Measurements from ENCODE around the gene SLIT3. TPM values are rescaled to one million over a fixed set of nuclear protein-coding genes. Genes with fewer than 3 reads are reported as not detected.

Gene SLIT3
- total and polyA plus RNA-seq, 2 experiments from 2014 or later, result 0.59 to 0.71 TPM

GRCh38 chr5:168844016-168844921 is 456.7 kb downstream of the SLIT3 start:
- Histone ChIP-seq H3F3A (replicated peaks; ENCODE audit: low read depth) (no peaks in the 10 kb centered on the region), H3K9me2 (ENCODE audit: insufficient read depth) (no peaks in the 10 kb centered on the region), H4K20me1 (replicated peaks; ENCODE audit: insufficient read depth) (no peaks in the 10 kb centered on the region), H3K4me2 (no peak overlapping the region), H3K4me1 (ENCODE audit: insufficient read depth) (peaks cover 3% of the 10 kb centered on the region; the same call in 1 of the 2 replicates), H3K36me3 (ENCODE audit: insufficient read depth) (no peaks in the 10 kb centered on the region), H3K4me3 (no peak overlapping the region), H3K27ac (ENCODE audit: low read depth) (no peak overlapping the region), H3K27me3 (ENCODE audit: insufficient read depth) (no peaks in the 10 kb centered on the region), H2AFZ (no peak overlapping the region), H3K79me2 (replicated peaks; ENCODE audit: insufficient read depth) (no peaks in the 10 kb centered on the region)
- Mint-ChIP-seq H3K9me3 (no peaks in the 10 kb centered on the region), H3K4me1 (peaks cover 7% of the 10 kb centered on the region), H3K27me3 (ENCODE audit: insufficient read depth, low read depth, poor library complexity) (peaks cover 9% of the 10 kb centered on the region), H3K4me3 (no peak overlapping the region), H3K36me3 (ENCODE audit: low read depth) (no peaks in the 10 kb centered on the region), H3K27ac (no peak overlapping the region)
- DNase-seq (ENCODE audit: low spot score) (no peak), ATAC-seq (peak; percentile 54)
- TF ChIP-seq CREB1 (CRISPR knock-in tag; IDR thresholded peaks at IDR 0.05; ENCODE audit: low read depth) (no peak), ZNF462 (CRISPR knock-in tag; IDR thresholded peaks at IDR 0.05) (no peak)

- Histone ChIP-seq H2AFZ (no peak overlapping the region), H3K9me2 (ENCODE audit: insufficient read depth) (no peaks in the 10 kb centered on the region), H3K27ac (ENCODE audit: low read depth) (no peak overlapping the region), H3K4me1 (ENCODE audit: insufficient read depth) (peaks cover 3% of the 10 kb centered on the region; the same call in 1 of the 2 replicates), H3K36me3 (ENCODE audit: insufficient read depth) (no peaks in the 10 kb centered on the region), H3K4me2 (no peak overlapping the region), H3K4me3 (no peak overlapping the region), H4K20me1 (replicated peaks; ENCODE audit: insufficient read depth) (no peaks in the 10 kb centered on the region), H3K79me2 (replicated peaks; ENCODE audit: insufficient read depth) (no peaks in the 10 kb centered on the region), H3K27me3 (ENCODE audit: insufficient read depth) (no peaks in the 10 kb centered on the region), H3F3A (replicated peaks; ENCODE audit: low read depth) (no peaks in the 10 kb centered on the region)
- DNase-seq (ENCODE audit: low spot score), result no peak
- H3K36me3 Mint-ChIP-seq (ENCODE audit: low read depth), result no peaks in the 10 kb centered on the region
- H3K9me3 Mint-ChIP-seq, result no peaks in the 10 kb centered on the region
- H3K27ac Mint-ChIP-seq, result no peak overlapping the region
- H3K4me1 Mint-ChIP-seq, result peaks cover 7% of the 10 kb centered on the region
- H3K27me3 Mint-ChIP-seq (ENCODE audit: insufficient read depth, low read depth, poor library complexity), result peaks cover 9% of the 10 kb centered on the region
- no peak overlapping the region for H3K4me3 Mint-ChIP-seq
- ATAC-seq, result no peak
- TF ChIP-seq REST (IDR thresholded peaks at IDR 0.05; ENCODE audit: unreplicated experiment) (no peak), EZH2phosphoT487 (IDR thresholded peaks at IDR 0.05; ENCODE audit: unreplicated experiment) (no peak), CTCF (conservative IDR thresholded peaks at IDR 0.05; ENCODE audit: low read depth in 2 of 2) (no peak)
Measured at GRCh38 chr5:168843277-168844015, 457.5 kb downstream of the SLIT3 start.

All from GM23338 (cell line).